Coronary artery (tissue), 2 donors: Measurements from ENCODE around the gene PTH1R.

Experiments
- DNase-seq: peaks from one replicate; pipeline ENCODE4 v3.0.0-alpha.2; 2017; ENCODE audit warnings: low spot score
- H3K27ac ChIP-seq, 2 donors: fragments of 200-600 bp; sonication (generic); one replicate each; pipeline ENCODE4 v1.5.1; 2016 to 2019
- H3K4me3 ChIP-seq: fragments of 200-600 bp; sonication (generic); 2 replicates; pipeline ENCODE4 v1.5.1; 2016; ENCODE audit warnings: mild to moderate bottlenecking, moderate library complexity
- CTCF ChIP-seq: fragments of 200-600 bp; sonication (generic); IDR thresholded peaks from one replicate; pipeline ENCODE4 v1.5.1; 2019; ENCODE audit warnings: antibody characterized with exemption

PTH1R gene

GRCh38 chr3:46934498-46935167, 57.1 kb downstream of the PTH1R start:
- H3K27ac ChIP-seq, result peak overlapping the region; percentile 86 to 98
- peak overlapping the region; percentile 39 for H3K4me3 ChIP-seq
- no peak for TF ChIP-seq CTCF
- DNase-seq, result no peak

GRCh38 chr3:46935168-46935858, 57.8 kb downstream of the PTH1R start:
- peak overlapping the region; percentile 86 to 98 for H3K27ac ChIP-seq
- peak; percentile 47 for TF ChIP-seq CTCF
- peak; percentile 97 for DNase-seq
- peak overlapping the region; percentile 39 for H3K4me3 ChIP-seq

GRCh38 chr3:46935989-46936558, 58.6 kb downstream of the PTH1R start:
- H3K27ac ChIP-seq, result peak overlapping the region; percentile 86 to 98

GRCh38 chr3:46936733-46937250, 59.3 kb downstream of the PTH1R start:
- no peak overlapping the region for H3K4me3 ChIP-seq
- DNase-seq, result no peak
- peak overlapping the region; percentile 86 to 98 for H3K27ac ChIP-seq
- TF ChIP-seq CTCF, result no peak

More at GRCh38 chr3:46935989-46936558, 58.6 kb downstream of the PTH1R start:
- no peak overlapping the region for H3K4me3 ChIP-seq
- DNase-seq, result no peak
- no peak for TF ChIP-seq CTCF

GRCh38 chr3:46938118-46938517, 60.6 kb downstream of the PTH1R start:
- TF ChIP-seq CTCF, result no peak
- peak overlapping the region in 1 of 2 donors; percentile 98 for H3K27ac ChIP-seq
- no peak for DNase-seq
- H3K4me3 ChIP-seq, result no peak overlapping the region

GRCh38 chr3:46939578-46940445, 62.3 kb downstream of the PTH1R start:
- Histone ChIP-seq H3K27ac (peak overlapping the region in 1 of 2 donors; percentile 5), H3K4me3 (no peak overlapping the region)
- no peak for TF ChIP-seq CTCF
- DNase-seq, result no peak
